Activated CD4-positive, alpha-beta T cell treated with anti-CD3 and anti-CD28 coated beads for 1 hour (primary cell): Measurements from ENCODE around the gene FBRSL1.
"Not testable (repeated sequence)": the region's sequence is repeated elsewhere in the genome, so short reads cannot be mapped to it uniquely, and the experiment has no call there.

ENCODE experiments used
- DNase-seq: peaks from one replicate; pipeline ENCODE4 v3.0.0-alpha.2; 2020

Gene FBRSL1

GRCh38 chr12:132489602-132490266 is at the start of gene FBRSL1:
Gene FBRSL1 (plus strand): TSS chr12:132490151.
- peak; percentile 89 for DNase-seq

- not testable (repeated sequence) for DNase-seq
Measured at GRCh38 chr12:132440420-132440819, 49.5 kb upstream of the FBRSL1 start.

- DNase-seq = no peak
Measured at GRCh38 chr12:132441871-132442863, 47.8 kb upstream of the FBRSL1 start.

GRCh38 chr12:132443091-132443490 is 46.9 kb upstream of the FBRSL1 start:
- no peak for DNase-seq

GRCh38 chr12:132444283-132444682 is 45.7 kb upstream of the FBRSL1 start:
- DNase-seq = no peak

- peak; percentile 51 for DNase-seq
Measured at GRCh38 chr12:132444957-132445883, 44.7 kb upstream of the FBRSL1 start.

GRCh38 chr12:132445884-132446632 is 43.9 kb upstream of the FBRSL1 start:
- peak; percentile 27 for DNase-seq

- no peak for DNase-seq
Measured at GRCh38 chr12:132446633-132447326, 43.2 kb upstream of the FBRSL1 start.

- no peak for DNase-seq
Measured at GRCh38 chr12:132447327-132447720, 42.6 kb upstream of the FBRSL1 start.

GRCh38 chr12:132447731-132448462 is 42.1 kb upstream of the FBRSL1 start:
- DNase-seq = no peak

GRCh38 chr12:132448463-132448820 is 41.5 kb upstream of the FBRSL1 start:
- no peak for DNase-seq

- DNase-seq = no peak
Measured at GRCh38 chr12:132449565-132450417, 40.2 kb upstream of the FBRSL1 start.

GRCh38 chr12:132450418-132451171 is 39.4 kb upstream of the FBRSL1 start:
- no peak for DNase-seq

GRCh38 chr12:132451172-132451835 is 38.6 kb upstream of the FBRSL1 start:
- DNase-seq = no peak

- no peak for DNase-seq
Measured at GRCh38 chr12:132451836-132452195, 38.1 kb upstream of the FBRSL1 start.

- no peak for DNase-seq
Measured at GRCh38 chr12:132452596-132453350, 37.2 kb upstream of the FBRSL1 start.

- DNase-seq = no peak
Measured at GRCh38 chr12:132453361-132454192, 36.4 kb upstream of the FBRSL1 start.
